SK-N-SH treated with all-trans-retinoic acid at 6 μM for 48 hours (cell line): Measurements from ENCODE around the gene FCER1G.

Experiments
- CSDC2 ChIP-seq: fragments of 250-450 bp; sonication (Bioruptor Pico); IDR thresholded peaks from 2 replicates; pipeline ENCODE4 v1.5.0; 2020; ENCODE audit warnings: mild to moderate bottlenecking, moderate library complexity
- OSR1 ChIP-seq: fragments of 250-450 bp; sonication (Bioruptor Pico); IDR thresholded peaks from 2 replicates; pipeline ENCODE4 v1.8.0; 2022; ENCODE audit warnings: moderate library complexity, mild to moderate bottlenecking, inconsistent platforms
- PPARA ChIP-seq: fragments of 250-450 bp; sonication (Bioruptor Pico); IDR thresholded peaks from 2 replicates; pipeline ENCODE4 v1.5.0; 2020; ENCODE audit warnings: mild to moderate bottlenecking, borderline replicate concordance
- ZFP30 ChIP-seq: fragments of 450-650 bp; formaldehyde crosslinking; IDR thresholded peaks from 2 replicates; pipeline ENCODE4 v1.5.0; 2022; ENCODE audit warnings: mild to moderate bottlenecking, moderate library complexity
- TF ChIP-seq, protein P1 (sequence below): fragments of 250-450 bp; sonication (Bioruptor Pico); IDR thresholded peaks from 2 replicates; pipeline ENCODE4 v1.5.1; 2020; ENCODE audit warnings: low read depth, mild to moderate bottlenecking, moderate library complexity

DNA sequence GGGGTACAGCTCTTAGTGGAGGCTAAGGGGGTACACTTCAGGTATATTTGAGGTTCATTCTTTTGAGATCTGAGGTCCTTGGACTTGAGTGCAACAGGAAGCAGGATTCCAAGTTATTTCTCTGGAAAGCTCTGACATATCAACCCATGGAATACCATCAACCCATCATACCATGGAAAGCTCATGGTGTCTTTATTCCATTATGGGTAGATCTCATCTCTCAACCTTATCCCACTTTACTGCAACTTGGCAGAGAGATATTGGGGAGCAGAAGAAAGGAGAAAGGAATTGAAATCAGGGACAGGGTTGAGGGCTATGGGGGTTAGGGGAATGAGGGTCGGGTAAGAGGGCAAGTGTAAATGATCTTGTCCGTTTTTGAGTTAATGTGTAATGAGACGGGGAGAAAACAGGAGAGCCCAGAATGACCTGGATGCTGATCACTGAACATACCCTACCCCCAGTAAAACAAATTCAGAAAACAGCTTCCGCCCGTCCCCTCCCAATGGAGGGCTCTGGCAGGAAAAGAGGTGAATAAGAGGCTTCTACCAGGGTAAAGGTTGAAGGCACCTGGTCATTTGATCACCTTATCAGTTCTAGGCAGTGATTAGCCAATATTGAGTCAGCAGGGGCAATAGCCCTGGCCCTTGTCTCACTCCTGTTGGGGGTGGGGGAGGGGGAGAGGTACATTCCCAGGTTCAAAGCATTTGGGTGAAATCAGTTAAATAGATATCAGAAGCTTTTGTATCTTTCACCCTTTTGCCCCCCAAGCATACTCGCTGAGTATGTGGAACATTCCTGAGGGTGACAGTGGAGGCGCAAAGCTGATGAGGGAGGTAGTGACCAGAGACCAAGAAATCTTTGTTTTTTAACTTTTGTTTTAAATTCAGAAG, 9.0 kb downstream of the FCER1G start:
- TF ChIP-seq, protein P1, sequence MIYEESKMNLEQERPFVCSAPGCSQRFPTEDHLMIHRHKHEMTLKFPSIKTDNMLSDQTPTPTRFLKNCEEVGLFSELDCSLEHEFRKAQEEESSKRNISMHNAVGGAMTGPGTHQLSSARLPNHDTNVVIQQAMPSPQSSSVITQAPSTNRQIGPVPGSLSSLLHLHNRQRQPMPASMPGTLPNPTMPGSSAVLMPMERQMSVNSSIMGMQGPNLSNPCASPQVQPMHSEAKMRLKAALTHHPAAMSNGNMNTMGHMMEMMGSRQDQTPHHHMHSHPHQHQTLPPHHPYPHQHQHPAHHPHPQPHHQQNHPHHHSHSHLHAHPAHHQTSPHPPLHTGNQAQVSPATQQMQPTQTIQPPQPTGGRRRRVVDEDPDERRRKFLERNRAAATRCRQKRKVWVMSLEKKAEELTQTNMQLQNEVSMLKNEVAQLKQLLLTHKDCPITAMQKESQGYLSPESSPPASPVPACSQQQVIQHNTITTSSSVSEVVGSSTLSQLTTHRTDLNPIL (CRISPR knock-in tag), result no peak
- TF ChIP-seq OSR1, result no peak
- no peak for TF ChIP-seq CSDC2 (CRISPR knock-in tag)
- TF ChIP-seq ZFP30 (CRISPR knock-in tag), result no peak
- TF ChIP-seq PPARA, result no peak
